ENCODE measurements around the gene KPNA3. TPM values are rescaled to one million over a fixed set of nuclear protein-coding genes. Genes with fewer than 3 reads are reported as not detected.

The KPNA3 gene
- total RNA-seq, 1 experiment from 2014 or later: 23.1 TPM

- peak overlapping the region; percentile 65 for H3K27ac Mint-ChIP-seq (ENCODE audit: unreplicated experiment)
- peak overlapping the region; percentile 79 for H3K4me3 Mint-ChIP-seq (ENCODE audit: low read depth, unreplicated experiment)
- H3K4me1 Mint-ChIP-seq (ENCODE audit: low read depth, unreplicated experiment): peaks cover 26% of the 10 kb centered on the region
- H3K9me3 Mint-ChIP-seq (ENCODE audit: low read depth, unreplicated experiment): no peaks in the 10 kb centered on the region
- no peaks in the 10 kb centered on the region for H3K27me3 Mint-ChIP-seq (ENCODE audit: unreplicated experiment)
- CTCF ChIA-PET: no interaction called here
- no peak for TF ChIP-seq CTCF (IDR thresholded peaks at IDR 0.05; ENCODE audit: unreplicated experiment)
- DNase-seq: no peak
- TSS peak; percentile 59 for BruUV-seq (replicated peaks)
- intact Hi-C loops (cut with micrococcal nuclease; ENCODE audit: unreplicated experiment): loop anchor here (5.0 kb wide), 1 partner anchor 56 kb away; no protein-coding TSS in a partner anchor
- peaks cover 27% of the 10 kb centered on the region for H3K36me3 Mint-ChIP-seq (ENCODE audit: insufficient read depth, unreplicated experiment)
Measured at GRCh38 chr13:49791315-49791710, 1.2 kb downstream of the KPNA3 start.

GRCh38 chr13:49789968-49790367, 2.5 kb downstream of the KPNA3 start:
- intact Hi-C loops (cut with micrococcal nuclease; ENCODE audit: unreplicated experiment): loop anchor here (5.0 kb wide), 2 partner anchors 53 to 57 kb away; no protein-coding TSS in a partner anchor
- CTCF ChIA-PET: no interaction called here
- no peak overlapping the region for H3K27ac Mint-ChIP-seq (ENCODE audit: unreplicated experiment)

GRCh38 chr13:49786401-49787008, 6.0 kb downstream of the KPNA3 start:
- BruUV-seq (replicated peaks): no TSS peak
- no peak for DNase-seq
- Mint-ChIP-seq H3K9me3 (ENCODE audit: low read depth, unreplicated experiment) (no peaks in the 10 kb centered on the region), H3K4me3 (ENCODE audit: low read depth, unreplicated experiment) (no peak overlapping the region), H3K27ac (ENCODE audit: unreplicated experiment) (no peak overlapping the region), H3K36me3 (ENCODE audit: insufficient read depth, unreplicated experiment) (peaks cover 7% of the 10 kb centered on the region), H3K4me1 (ENCODE audit: low read depth, unreplicated experiment) (peaks cover 30% of the 10 kb centered on the region), H3K27me3 (ENCODE audit: unreplicated experiment) (no peaks in the 10 kb centered on the region)
- no peak for TF ChIP-seq CTCF (IDR thresholded peaks at IDR 0.05; ENCODE audit: unreplicated experiment)
- CTCF ChIA-PET: no interaction called here
- intact Hi-C loops (cut with micrococcal nuclease; ENCODE audit: unreplicated experiment): loop anchor here (5.0 kb wide), 1 partner anchor 49 kb away; no protein-coding TSS in a partner anchor

More at GRCh38 chr13:49789968-49790367, 2.5 kb downstream of the KPNA3 start:
- DNase-seq: no peak
- H3K4me1 Mint-ChIP-seq (ENCODE audit: low read depth, unreplicated experiment): peaks cover 30% of the 10 kb centered on the region
- TF ChIP-seq CTCF (IDR thresholded peaks at IDR 0.05; ENCODE audit: unreplicated experiment): no peak
- H3K4me3 Mint-ChIP-seq (ENCODE audit: low read depth, unreplicated experiment): no peak overlapping the region
- no peaks in the 10 kb centered on the region for H3K27me3 Mint-ChIP-seq (ENCODE audit: unreplicated experiment)
- peaks cover 27% of the 10 kb centered on the region for H3K36me3 Mint-ChIP-seq (ENCODE audit: insufficient read depth, unreplicated experiment)
- H3K9me3 Mint-ChIP-seq (ENCODE audit: low read depth, unreplicated experiment): no peaks in the 10 kb centered on the region
- BruUV-seq (replicated peaks): no TSS peak

- H3K9me3 Mint-ChIP-seq (ENCODE audit: low read depth, unreplicated experiment): no peaks in the 10 kb centered on the region
Measured at GRCh38 chr13:49784886-49785570, 7.5 kb downstream of the KPNA3 start.

More at GRCh38 chr13:49784886-49785570, 7.5 kb downstream of the KPNA3 start:
- Mint-ChIP-seq H3K4me1 (ENCODE audit: low read depth, unreplicated experiment) (peaks cover 29% of the 10 kb centered on the region), H3K36me3 (ENCODE audit: insufficient read depth, unreplicated experiment) (peaks cover 3% of the 10 kb centered on the region), H3K27ac (ENCODE audit: unreplicated experiment) (no peak overlapping the region), H3K4me3 (ENCODE audit: low read depth, unreplicated experiment) (no peak overlapping the region), H3K27me3 (ENCODE audit: unreplicated experiment) (no peaks in the 10 kb centered on the region)
- CTCF ChIA-PET: no interaction called here
- no peak for TF ChIP-seq CTCF (IDR thresholded peaks at IDR 0.05; ENCODE audit: unreplicated experiment)
- no TSS peak for BruUV-seq (replicated peaks)
- intact Hi-C loops (cut with micrococcal nuclease; ENCODE audit: unreplicated experiment): loop anchor here (5.0 kb wide), 1 partner anchor 48 kb away; no protein-coding TSS in a partner anchor
- DNase-seq: no peak

Measured in Calu3 (cell line).